Subcutaneous abdominal adipose tissue (tissue), 5 donors: Measurements from ENCODE around the gene CDC14B.

Source experiments
- H3K27ac ChIP-seq: one replicate; pipeline ENCODE4 v1.7.0; 2013; ENCODE audit warnings: low read depth, mild to moderate bottlenecking, inconsistent platforms, low read length, moderate library complexity
- H3K27me3 ChIP-seq, 5 donors: one replicate each; pipeline ENCODE4 v1.7.0; 2013; ENCODE audit warnings: low read length in 5 of 5, inconsistent platforms in 1 of 5; ENCODE audit not compliant: control insufficient read depth in 5 of 5, insufficient read depth in 4 of 5
- H3K36me3 ChIP-seq, 5 donors: one replicate each; pipeline ENCODE4 v1.7.0; 2013; ENCODE audit warnings: low read length in 5 of 5; ENCODE audit not compliant: control insufficient read depth in 5 of 5, insufficient read depth in 5 of 5
- H3K4me1 ChIP-seq, 5 donors: one replicate each; pipeline ENCODE4 v1.7.0; 2013; ENCODE audit warnings: low read length in 5 of 5, mild to moderate bottlenecking in 3 of 5, moderate library complexity in 1 of 5; ENCODE audit not compliant: control insufficient read depth in 5 of 5, insufficient read depth in 5 of 5
- H3K4me3 ChIP-seq, 5 donors: one replicate each; pipeline ENCODE4 v1.7.0; 2013; ENCODE audit warnings: low read length in 5 of 5, low read depth in 1 of 5
- H3K9ac ChIP-seq, 5 donors: one replicate each; pipeline ENCODE4 v1.7.0; 2013; ENCODE audit warnings: low read length in 5 of 5, mild to moderate bottlenecking in 4 of 5, moderate library complexity in 3 of 5
- H3K9me3 ChIP-seq, 5 donors: one replicate each; pipeline ENCODE4 v1.7.0; 2013; ENCODE audit warnings: low read length in 5 of 5; ENCODE audit not compliant: control insufficient read depth in 5 of 5
- donor health status: healthy.
- donor health status: healthy.
- donor health status: healthy.
- donor health status: healthy.
- donor health status: healthy.

Gene CDC14B

DNA sequence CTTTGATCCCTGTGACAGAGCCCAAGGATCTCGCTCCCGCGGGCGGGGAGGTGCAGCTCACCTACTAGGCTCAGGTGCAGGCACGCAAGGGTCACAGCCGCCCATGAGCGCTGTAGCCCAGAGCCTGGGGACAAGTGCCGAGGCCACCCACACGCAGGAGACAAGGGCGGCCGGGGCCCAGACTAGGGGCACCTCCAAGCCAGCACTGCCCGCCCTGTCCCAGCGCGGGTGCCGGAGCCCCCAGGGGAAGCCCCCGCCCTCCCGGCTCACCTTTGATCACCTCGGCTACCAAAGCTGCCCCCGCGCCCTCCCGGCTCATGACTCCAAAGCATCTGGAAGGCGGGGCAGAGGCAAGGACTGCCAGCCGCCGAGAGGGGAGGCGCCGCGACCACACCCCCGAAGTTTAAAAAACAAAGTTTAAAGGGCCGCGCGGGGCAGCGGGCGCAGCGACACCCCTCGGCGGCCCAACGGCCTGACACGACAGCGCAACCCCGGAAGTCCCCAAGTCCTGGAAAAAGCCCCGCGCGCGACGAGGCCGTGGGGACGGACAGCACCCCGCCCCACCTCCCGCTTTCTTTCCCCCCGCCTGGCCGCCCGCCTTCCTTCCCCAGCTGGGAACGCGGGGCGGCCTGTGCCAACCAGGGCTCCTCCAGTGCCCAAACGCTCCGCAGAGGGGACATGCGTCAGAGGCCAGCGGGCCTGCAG is 53.0 kb downstream of the CDC14B start:
- H3K9me3 ChIP-seq = no peaks in the 10 kb centered on the region
- H3K27ac ChIP-seq = peak overlapping the region; percentile 92
- peak overlapping the region; percentile 44 to 95 (median 86) for H3K9ac ChIP-seq
- peaks cover 0 to 33% (median 16%) of the 10 kb centered on the region in 5 donors for H3K4me1 ChIP-seq
- H3K4me3 ChIP-seq = peak overlapping the region; percentile 71 to 84 (median 80)
- H3K27me3 ChIP-seq = no peaks in the 10 kb centered on the region
- peaks cover 0 to 9% (median 8%) of the 10 kb centered on the region in 5 donors for H3K36me3 ChIP-seq

DNA sequence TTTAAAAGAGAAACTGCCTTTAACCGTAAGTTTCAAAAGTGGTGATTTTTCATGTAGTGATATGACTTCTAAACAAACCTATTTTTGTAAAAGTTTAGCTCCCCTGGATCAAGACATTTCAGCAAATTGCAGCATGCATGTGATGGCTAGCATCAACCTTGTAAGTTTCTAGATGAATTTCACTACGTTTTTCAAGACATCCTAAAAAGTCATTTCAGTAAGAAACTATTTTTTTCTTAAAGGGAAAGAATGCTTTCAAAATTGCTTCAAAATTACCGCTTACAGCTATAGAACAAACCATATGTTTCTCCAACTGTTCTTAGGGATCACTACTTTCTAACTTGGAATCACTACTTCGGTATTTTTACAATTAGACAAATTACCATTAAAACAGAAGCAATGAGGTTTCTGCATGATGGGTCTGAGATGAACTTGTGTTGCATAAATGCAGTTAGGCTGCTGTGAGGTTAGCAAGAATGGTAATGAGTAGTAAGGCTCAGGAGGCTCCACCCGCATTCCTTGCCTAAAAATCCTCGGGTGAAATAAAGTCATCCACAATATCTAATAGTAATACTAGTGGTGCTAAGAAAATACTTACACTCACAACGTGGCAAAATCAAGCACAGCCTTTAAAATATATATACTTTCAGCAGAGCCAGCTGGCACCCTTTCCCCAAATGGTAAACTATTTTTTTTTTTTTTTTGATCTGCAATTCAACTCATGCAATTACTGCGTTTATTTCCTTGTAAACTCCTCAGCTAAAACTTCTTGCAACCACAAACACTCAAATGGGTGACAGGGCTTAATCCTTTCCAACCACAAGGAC is 53.8 kb downstream of the CDC14B start:
- no peaks in the 10 kb centered on the region for H3K27me3 ChIP-seq
- no peaks in the 10 kb centered on the region for H3K9me3 ChIP-seq
- peaks cover 0 to 9% (median 9%) of the 10 kb centered on the region in 5 donors for H3K36me3 ChIP-seq
- H3K9ac ChIP-seq = peak overlapping the region; percentile 44 to 95 (median 86)
- H3K27ac ChIP-seq = peak overlapping the region; percentile 92
- peaks cover 0 to 33% (median 16%) of the 10 kb centered on the region in 5 donors for H3K4me1 ChIP-seq
- peak overlapping the region; percentile 71 to 84 (median 80) for H3K4me3 ChIP-seq

DNA sequence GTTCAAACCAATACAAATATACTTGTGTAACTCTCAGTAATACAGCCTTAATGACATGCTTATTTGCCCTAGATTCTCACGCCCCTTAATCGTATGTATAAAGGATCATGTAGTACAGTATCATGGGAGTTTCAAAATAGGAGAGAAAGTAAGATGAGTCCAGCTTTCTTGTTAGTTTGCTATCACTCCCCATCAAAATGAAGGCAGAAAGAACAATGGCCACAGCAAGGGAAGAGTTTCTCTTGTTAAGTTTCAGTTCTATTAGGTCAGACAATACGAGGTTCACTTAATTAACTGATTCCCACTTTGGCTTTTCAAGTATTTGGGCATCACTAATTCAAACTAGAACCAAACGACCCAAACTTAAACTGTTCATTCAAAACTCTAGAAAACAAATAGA is 55.4 kb downstream of the CDC14B start:
- Histone ChIP-seq H3K36me3 (peaks cover 0 to 9% (median 9%) of the 10 kb centered on the region in 5 donors), H3K4me1 (peaks cover 0 to 35% (median 16%) of the 10 kb centered on the region in 5 donors), H3K27ac (no peak overlapping the region), H3K4me3 (no peak overlapping the region), H3K9me3 (no peaks in the 10 kb centered on the region), H3K9ac (no peak overlapping the region), H3K27me3 (no peaks in the 10 kb centered on the region)

DNA sequence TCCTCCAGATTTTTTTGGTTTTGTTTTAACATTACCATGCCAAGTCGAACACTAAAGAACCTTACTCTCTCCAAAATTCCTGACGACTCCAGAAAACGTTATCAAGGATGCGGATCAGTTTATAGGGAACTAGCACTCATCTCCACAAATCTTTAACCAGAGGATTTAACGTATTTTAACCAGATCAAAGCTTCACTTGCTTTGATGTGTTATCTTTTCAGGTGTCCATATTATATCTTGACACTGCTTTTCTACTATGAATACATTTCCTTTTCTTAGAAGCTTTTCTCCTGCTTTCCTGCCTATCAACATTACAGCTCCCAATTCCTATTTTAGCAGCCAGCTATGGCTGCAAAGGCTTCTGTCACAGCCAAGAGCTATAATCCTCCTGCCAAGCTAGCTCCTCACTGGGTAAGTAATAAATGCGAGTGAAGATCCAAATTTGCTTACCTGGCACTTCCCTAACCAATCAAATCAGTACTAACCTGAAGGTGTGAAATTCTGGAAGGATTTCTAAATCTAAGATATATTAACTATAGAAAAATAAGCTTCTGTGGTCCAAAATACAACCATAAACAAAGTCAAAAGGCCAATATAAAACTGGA is 60.2 kb downstream of the CDC14B start:
- H3K4me1 ChIP-seq = peaks cover 7 to 27% (median 18%) of the 10 kb centered on the region in 5 donors
- no peak overlapping the region for H3K4me3 ChIP-seq
- H3K27ac ChIP-seq = no peak overlapping the region
- H3K36me3 ChIP-seq = peaks cover 0 to 9% (median 9%) of the 10 kb centered on the region in 5 donors
- no peaks in the 10 kb centered on the region for H3K27me3 ChIP-seq
- H3K9me3 ChIP-seq = no peaks in the 10 kb centered on the region
- no peak overlapping the region for H3K9ac ChIP-seq

DNA sequence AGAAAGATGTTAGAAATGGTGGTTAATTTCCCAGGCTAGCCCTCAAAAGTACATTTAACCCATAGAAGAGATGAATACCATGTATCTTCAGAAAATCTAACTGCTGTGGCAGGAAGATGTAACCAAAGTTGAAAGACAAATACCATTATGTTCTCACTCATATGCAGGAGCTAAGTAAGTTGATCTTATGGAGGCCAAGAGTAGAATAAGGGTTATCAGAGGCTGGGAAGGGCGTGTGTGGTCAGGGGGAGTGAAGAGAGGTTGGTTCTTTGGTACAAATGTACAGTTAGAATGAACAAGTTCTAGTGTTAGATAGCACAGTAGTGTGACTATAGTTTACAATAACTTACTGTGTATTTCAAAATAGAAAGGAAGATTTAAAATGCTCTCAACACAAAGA is 61.7 kb downstream of the CDC14B start:
- no peaks in the 10 kb centered on the region for H3K27me3 ChIP-seq
- H3K4me3 ChIP-seq = no peak overlapping the region
- H3K9me3 ChIP-seq = no peaks in the 10 kb centered on the region
- H3K4me1 ChIP-seq = peaks cover 7 to 20% (median 18%) of the 10 kb centered on the region in 5 donors
- peak overlapping the region; percentile 88 for H3K27ac ChIP-seq
- peaks cover 0 to 9% (median 9%) of the 10 kb centered on the region in 5 donors for H3K36me3 ChIP-seq
- H3K9ac ChIP-seq = no peak overlapping the region

DNA sequence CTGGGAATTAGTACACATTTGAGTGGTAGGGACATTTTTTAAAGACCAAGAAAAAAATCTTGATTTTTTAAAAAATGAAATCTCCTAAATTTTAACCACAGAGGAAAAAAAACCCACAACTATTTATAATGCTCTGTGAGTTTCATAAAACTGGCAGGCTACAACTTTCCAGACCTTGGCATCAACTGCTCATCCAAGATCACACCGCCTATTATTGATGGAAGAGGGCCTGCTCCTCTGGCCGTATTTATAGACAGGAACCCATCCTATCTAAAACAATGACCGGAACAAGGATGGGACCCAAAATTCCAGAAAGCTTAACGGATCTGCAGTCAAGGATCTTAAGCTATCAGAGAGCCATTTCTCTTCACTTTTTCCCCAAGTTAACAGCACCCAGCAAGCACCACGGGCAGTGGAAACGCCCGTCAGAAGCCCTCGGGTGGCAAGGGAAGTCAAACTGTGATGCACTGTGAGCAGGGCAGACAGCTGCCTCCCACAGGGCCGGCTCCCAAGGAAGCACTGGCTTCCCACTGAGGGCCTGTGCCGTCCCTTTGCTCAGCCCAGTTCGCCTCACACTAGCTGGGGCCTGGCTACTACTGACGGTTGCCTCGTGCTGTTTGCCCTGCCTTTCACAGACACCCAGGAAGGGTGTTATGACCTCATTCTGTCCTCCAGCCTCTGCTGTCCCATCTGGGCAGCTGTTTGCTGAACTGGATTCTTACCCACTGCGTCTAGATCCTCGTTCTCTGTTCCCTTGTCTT is 62.8 kb downstream of the CDC14B start:
- Histone ChIP-seq H3K4me3 (peak overlapping the region in 1 of 5 donors; percentile 8), H3K9ac (peak overlapping the region in 2 of 5 donors; percentile 48 to 69), H3K9me3 (no peaks in the 10 kb centered on the region), H3K4me1 (peaks cover 7 to 20% (median 18%) of the 10 kb centered on the region in 5 donors), H3K36me3 (peaks cover 0 to 3% (median 3%) of the 10 kb centered on the region in 5 donors), H3K27ac (peak overlapping the region; percentile 88), H3K27me3 (no peaks in the 10 kb centered on the region)

DNA sequence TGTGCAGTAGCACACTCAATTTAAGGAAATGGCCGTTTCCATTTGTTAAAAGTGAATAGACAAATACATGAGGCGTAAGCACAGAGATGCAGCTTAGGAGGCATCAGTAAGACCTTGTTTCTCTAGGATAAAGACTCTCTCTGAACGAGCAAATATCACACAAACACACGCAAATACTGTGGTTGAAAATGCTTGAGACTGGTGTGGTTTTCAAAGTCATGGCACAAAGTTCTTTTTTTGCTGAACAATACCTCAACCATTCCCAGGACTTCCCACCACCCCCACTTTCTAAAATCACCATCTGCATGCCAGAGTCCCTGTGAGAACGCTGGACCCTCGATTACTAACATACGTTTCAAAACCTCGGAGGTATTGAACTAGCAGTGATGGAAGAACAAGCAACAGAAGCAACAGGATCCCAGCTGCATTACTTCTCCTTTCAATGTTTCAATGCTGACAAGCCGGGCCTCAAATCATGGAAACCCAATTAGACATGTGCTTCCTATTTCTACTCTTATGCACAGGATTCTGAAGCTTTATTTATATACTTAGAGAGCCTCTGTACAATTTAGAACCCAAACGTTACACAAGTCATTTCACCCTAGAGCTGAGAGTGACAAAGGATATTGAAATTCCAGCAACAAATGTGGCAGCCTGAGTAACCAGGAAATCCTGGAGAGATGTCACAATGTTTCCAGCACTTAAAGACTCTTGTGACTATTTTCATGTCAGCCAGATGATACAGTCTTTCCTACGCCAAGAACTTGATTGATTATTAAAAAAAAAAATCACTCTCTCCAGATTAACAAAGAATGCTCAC is 63.9 kb downstream of the CDC14B start:
- Histone ChIP-seq H3K27ac (peak overlapping the region; percentile 88), H3K4me3 (no peak overlapping the region), H3K4me1 (peaks cover 7 to 20% (median 18%) of the 10 kb centered on the region in 5 donors)

DNA sequence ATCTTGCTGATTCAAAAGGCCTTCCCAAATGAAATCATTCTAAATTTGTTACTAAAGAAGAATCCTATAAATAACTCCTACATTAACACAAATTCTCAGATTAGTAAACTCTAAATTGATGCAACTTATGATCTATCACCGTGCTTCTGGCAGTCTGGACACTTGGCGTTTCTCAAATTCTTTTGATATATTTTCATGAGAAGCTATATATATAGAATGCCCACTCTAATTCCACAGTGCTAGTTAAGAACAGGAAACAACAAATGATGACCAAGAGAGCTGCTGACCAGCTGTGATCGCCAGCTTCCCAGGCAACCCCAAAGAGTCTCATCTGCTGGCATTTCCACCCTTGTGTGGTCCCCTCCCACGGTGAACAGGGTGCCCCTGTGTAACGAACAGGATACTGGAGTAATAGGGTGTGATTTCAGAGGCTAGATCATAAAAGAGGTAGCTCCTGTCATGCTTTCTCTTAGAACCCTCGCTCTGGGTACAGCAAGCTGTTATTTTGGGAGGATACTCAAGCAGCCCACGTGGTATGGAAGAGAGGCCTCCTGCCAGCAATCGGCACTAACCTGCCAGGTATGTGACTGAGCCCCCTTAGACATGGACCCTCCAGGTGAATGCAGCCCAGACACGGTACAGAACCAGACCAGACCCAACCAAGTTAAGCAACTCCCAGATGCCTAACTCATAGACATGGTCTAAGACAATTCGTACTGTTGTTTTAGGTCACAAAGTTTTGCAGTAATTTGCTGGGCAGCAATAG is 64.7 kb downstream of the CDC14B start:
- Histone ChIP-seq H3K9ac (peak overlapping the region in 1 of 5 donors; percentile 49), H3K27me3 (no peaks in the 10 kb centered on the region), H3K4me3 (no peak overlapping the region), H3K4me1 (peaks cover 7 to 21% (median 18%) of the 10 kb centered on the region in 5 donors), H3K9me3 (no peaks in the 10 kb centered on the region), H3K27ac (peak overlapping the region; percentile 88), H3K36me3 (peaks cover 0 to 5% (median 4%) of the 10 kb centered on the region in 5 donors)

More for the DNA sequence above, 63.9 kb downstream of the CDC14B start:
- H3K9ac ChIP-seq = peak overlapping the region in 2 of 5 donors; percentile 2 to 58
- H3K27me3 ChIP-seq = no peaks in the 10 kb centered on the region
- peaks cover 0 to 5% (median 4%) of the 10 kb centered on the region in 5 donors for H3K36me3 ChIP-seq
- H3K9me3 ChIP-seq = no peaks in the 10 kb centered on the region
